Central memory CD4-positive, alpha-beta T cell (primary cell): Measurements from ENCODE around the gene CIAO3.

Experiments used
- DNase-seq: peaks from one replicate; pipeline ENCODE4 v3.0.0; 2022

CIAO3 gene

GRCh38 chr16:734208-734980 lies 6.4 kb downstream of the CIAO3 start:
- DNase-seq, result no peak

GRCh38 chr16:733382-734207 lies 7.2 kb downstream of the CIAO3 start:
- DNase-seq, result no peak

- DNase-seq, result no peak
These were observed 7.9 kb downstream of the CIAO3 start for GRCh38 chr16:732936-733335.

GRCh38 chr16:732332-732731 lies 8.5 kb downstream of the CIAO3 start:
- DNase-seq, result no peak

- no peak for DNase-seq
These were observed 9.9 kb downstream of the CIAO3 start for GRCh38 chr16:730666-731509.

GRCh38 chr16:729768-730665 lies 10.8 kb downstream of the CIAO3 start:
- no peak for DNase-seq

GRCh38 chr16:728890-729744 lies 11.7 kb downstream of the CIAO3 start:
- no peak for DNase-seq

GRCh38 chr16:728131-728889 lies 12.5 kb downstream of the CIAO3 start:
- peak; percentile 62 for DNase-seq

GRCh38 chr16:727291-727977 lies 13.4 kb downstream of the CIAO3 start:
- peak; percentile 14 for DNase-seq

GRCh38 chr16:726438-727290 lies 14.1 kb downstream of the CIAO3 start, which contains the start of the genes CCDC78 and HAGHL:
Gene CCDC78 (minus strand): TSS chr16:726443. CDS start chr16:726367, 76 bp downstream.
Gene HAGHL (plus strand): TSS chr16:727106. CDS start chr16:727510, 404 bp downstream.
- DNase-seq, result peak; percentile 43

- DNase-seq, result no peak
These were observed 14.7 kb downstream of the CIAO3 start for GRCh38 chr16:726188-726437.

- DNase-seq, result no peak
These were observed 15.2 kb downstream of the CIAO3 start for GRCh38 chr16:725463-726187.

- no peak for DNase-seq
These were observed 15.8 kb downstream of the CIAO3 start for GRCh38 chr16:725041-725376.

GRCh38 chr16:724188-725040 lies 16.4 kb downstream of the CIAO3 start:
- no peak for DNase-seq

- DNase-seq, result no peak
These were observed 17.1 kb downstream of the CIAO3 start for GRCh38 chr16:723695-724094.

- DNase-seq, result no peak
These were observed 17.8 kb downstream of the CIAO3 start for GRCh38 chr16:722835-723633.
